Esophagus squamous epithelium (tissue), 4 donors: ENCODE data around the gene BTNL2.

Source experiments
- CTCF ChIP-seq, 6 experiments: fragments of 450-650 bp in 4 of 6; fragments of 200-600 bp in 2 of 6; sonication (generic) in 2 of 6; IDR thresholded peaks; one replicate each; pipeline ENCODE4 v1.5.1; 2016 to 2019; ENCODE audit warnings: antibody characterized with exemption in 6 of 6, mild to moderate bottlenecking in 4 of 6, moderate library complexity in 4 of 6
- POLR2A ChIP-seq, 4 donors: fragments of 450-650 bp; IDR thresholded peaks; one replicate each; pipeline ENCODE4 v1.6.1; 2017; ENCODE audit warnings: antibody characterized with exemption in 4 of 4, mild to moderate bottlenecking in 4 of 4, moderate library complexity in 3 of 4

DNA sequence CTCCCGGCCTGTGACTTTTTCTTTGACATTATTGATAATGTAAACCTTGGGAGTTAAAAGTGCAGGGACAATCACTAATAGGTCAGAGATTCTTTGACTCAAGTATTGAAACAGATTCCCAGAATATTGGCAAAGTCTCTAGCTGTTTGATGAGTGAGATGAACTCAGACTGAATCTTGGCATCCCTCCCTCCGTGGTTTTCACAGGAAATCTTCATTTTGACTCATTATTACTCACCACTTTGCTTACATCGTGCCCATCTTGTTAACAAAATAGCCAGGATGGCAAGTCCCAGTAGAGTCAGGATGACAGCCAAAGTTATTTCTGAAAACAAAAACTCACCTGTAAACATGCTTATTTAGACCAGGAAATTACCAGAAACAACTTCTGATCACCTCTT is 37.3 kb downstream of the BTNL2 start:
- no peak for TF ChIP-seq CTCF (IDR thresholded peaks at IDR 0.05)
- TF ChIP-seq POLR2A (IDR thresholded peaks at IDR 0.05) = no peak
